HG03378 (cell line): ENCODE results near the gene PLXDC2.
A peak's percentile ranks its signal among the peaks of the same experiment; 100 is the strongest.

ENCODE experiments used
- ATAC-seq: cut with Tn5 transposase; IDR thresholded peaks from one replicate; pipeline ENCODE4 v1.9.1; 2021; ENCODE audit warnings: mild to moderate bottlenecking, moderate library complexity; ENCODE audit not compliant: unreplicated experiment

The PLXDC2 gene

GRCh38 chr10:19932806-19933371 lies 116.7 kb downstream of the PLXDC2 start:
- ATAC-seq = no peak

GRCh38 chr10:19933772-19934171 lies 117.5 kb downstream of the PLXDC2 start:
- no peak for ATAC-seq

- ATAC-seq = no peak
These were observed 118.9 kb downstream of the PLXDC2 start for GRCh38 chr10:19935176-19935575.

GRCh38 chr10:19936289-19936688 lies 120.1 kb downstream of the PLXDC2 start:
- no peak for ATAC-seq

GRCh38 chr10:19937989-19938388 lies 121.8 kb downstream of the PLXDC2 start:
- no peak for ATAC-seq

- ATAC-seq = no peak
These were observed 125.1 kb downstream of the PLXDC2 start for GRCh38 chr10:19941206-19941880.

GRCh38 chr10:19944911-19945663 lies 128.9 kb downstream of the PLXDC2 start:
- peak; percentile 39 for ATAC-seq

- ATAC-seq = no peak
These were observed 130.0 kb downstream of the PLXDC2 start for GRCh38 chr10:19946245-19946644.

- ATAC-seq = no peak
These were observed 130.6 kb downstream of the PLXDC2 start for GRCh38 chr10:19946791-19947190.

- ATAC-seq = no peak
These were observed 131.0 kb downstream of the PLXDC2 start for GRCh38 chr10:19947215-19947614.

- peak; percentile 74 for ATAC-seq
These were observed 131.4 kb downstream of the PLXDC2 start for GRCh38 chr10:19947656-19948055.

GRCh38 chr10:19952224-19953010 lies 136.2 kb downstream of the PLXDC2 start:
- no peak for ATAC-seq

GRCh38 chr10:19954601-19955000 lies 138.4 kb downstream of the PLXDC2 start:
- ATAC-seq = no peak

- no peak for ATAC-seq
These were observed 140.3 kb downstream of the PLXDC2 start for GRCh38 chr10:19956516-19957032.

- peak; percentile 99 for ATAC-seq
These were observed 142.6 kb downstream of the PLXDC2 start for GRCh38 chr10:19958787-19959186.

- no peak for ATAC-seq
These were observed 145.1 kb downstream of the PLXDC2 start for GRCh38 chr10:19961076-19962053.

- no peak for ATAC-seq
These were observed 148.4 kb downstream of the PLXDC2 start for GRCh38 chr10:19964625-19965024.

GRCh38 chr10:19966751-19967150 lies 150.5 kb downstream of the PLXDC2 start:
- ATAC-seq = no peak

- ATAC-seq = no peak
These were observed 151.7 kb downstream of the PLXDC2 start for GRCh38 chr10:19967981-19968380.

GRCh38 chr10:19968745-19969144 lies 152.5 kb downstream of the PLXDC2 start:
- no peak for ATAC-seq
